Omental fat pad (tissue), 4 donors: ENCODE results near the gene WDR27. TPM values are rescaled to one million over a fixed set of nuclear protein-coding genes. Genes with fewer than 3 reads are reported as not detected.

Experiments used
- ATAC-seq: fragments of 150-250 bp; one replicate; pipeline ENCODE4 v1.9.1; 2016; ENCODE audit warnings: mild to moderate bottlenecking, moderate library complexity; ENCODE audit not compliant: low FRiP score
- DNase-seq: peaks from one replicate; pipeline ENCODE4 v3.0.0-alpha.2; 2019; ENCODE audit warnings: low spot score
- CTCF ChIP-seq, 3 donors: fragments of 450-650 bp; IDR thresholded peaks; one replicate each; pipeline ENCODE4 v1.5.1; 2016 to 2017; ENCODE audit warnings: antibody characterized with exemption in 3 of 3, mild to moderate bottlenecking in 3 of 3, moderate library complexity in 2 of 3
- total RNA-seq, 4 donors: library from RNA; depleted of rRNA; stranded (reverse); fragments of >200 nt; gene quantifications; one replicate each; pipeline ENCODE4 v1.1.0, GENCODE V29; 2016

WDR27 gene
- total RNA-seq, 4 donors from 2014 or later = 18.9 to 35.9 (median 21.7) TPM

DNA sequence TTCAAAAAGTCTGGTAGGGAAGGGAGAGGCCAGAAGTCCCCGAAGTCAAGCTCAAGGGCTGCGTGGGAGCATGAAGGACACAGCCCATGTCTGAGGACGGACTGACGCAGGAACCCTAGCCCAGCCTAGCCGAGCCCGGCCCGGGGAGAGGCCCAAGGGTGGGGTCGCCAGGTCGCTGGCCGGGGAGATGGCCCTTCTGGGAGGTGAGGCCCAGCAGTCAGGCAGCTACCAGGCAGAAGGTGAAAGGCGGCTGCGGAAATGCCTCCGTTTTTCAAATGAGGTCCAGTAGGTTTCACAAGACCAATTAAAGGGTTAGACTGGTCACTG, 44.6 kb downstream of the WDR27 start:
- no peak for TF ChIP-seq CTCF (IDR thresholded peaks at IDR 0.05)
- DNase-seq (no peak), ATAC-seq (no peak)

- no peak for DNase-seq
- no peak for ATAC-seq
- no peak for TF ChIP-seq CTCF (IDR thresholded peaks at IDR 0.05)
Observed at GRCh38 chr6:169656546-169657283, 45.1 kb downstream of the WDR27 start.

DNA sequence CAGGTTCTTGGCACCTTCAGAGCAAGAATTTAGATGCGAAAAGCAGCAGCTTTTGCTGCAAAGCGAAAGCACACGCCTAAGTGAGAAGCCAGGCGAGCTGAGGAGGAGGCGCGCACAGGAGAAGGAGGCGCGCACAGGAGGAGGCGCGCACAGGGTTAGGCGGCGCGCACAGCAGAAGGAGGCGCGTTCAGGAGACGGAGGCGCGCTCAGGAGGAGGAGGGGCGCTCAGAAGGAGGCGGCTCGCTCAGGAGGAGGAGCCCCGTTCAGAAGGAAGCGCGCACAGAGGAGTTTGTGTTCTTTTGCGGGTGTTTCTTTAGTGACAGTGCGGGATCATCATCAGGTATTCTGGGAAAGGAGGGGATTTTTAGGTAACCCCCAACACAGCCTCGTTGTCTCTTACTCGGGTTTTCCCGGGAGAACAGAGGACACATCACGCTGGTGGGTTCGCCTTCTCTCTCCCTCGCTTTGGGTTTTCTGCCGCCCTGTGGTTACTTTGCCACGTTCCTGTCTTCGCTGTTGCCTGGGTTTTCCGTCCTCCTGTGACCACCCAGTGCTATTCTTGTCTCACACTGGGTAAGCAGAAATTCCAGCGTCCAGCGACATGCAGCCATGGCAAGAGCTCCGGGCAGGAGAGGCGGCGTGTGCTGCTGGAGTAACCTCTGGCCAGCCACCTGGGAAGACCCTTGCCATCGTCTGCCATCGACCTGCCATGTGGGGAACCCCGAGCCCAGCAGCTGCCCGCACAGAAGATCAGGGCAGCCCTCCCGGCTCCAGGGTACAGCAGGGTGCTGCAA, 47.0 kb downstream of the WDR27 start:
- no peak for TF ChIP-seq CTCF (IDR thresholded peaks at IDR 0.05)
- ATAC-seq = peak; percentile 93
- DNase-seq = no peak

- DNase-seq (no peak), ATAC-seq (no peak)
- TF ChIP-seq CTCF (IDR thresholded peaks at IDR 0.05) = no peak
Observed at GRCh38 chr6:169653691-169654090, 48.1 kb downstream of the WDR27 start.

DNA sequence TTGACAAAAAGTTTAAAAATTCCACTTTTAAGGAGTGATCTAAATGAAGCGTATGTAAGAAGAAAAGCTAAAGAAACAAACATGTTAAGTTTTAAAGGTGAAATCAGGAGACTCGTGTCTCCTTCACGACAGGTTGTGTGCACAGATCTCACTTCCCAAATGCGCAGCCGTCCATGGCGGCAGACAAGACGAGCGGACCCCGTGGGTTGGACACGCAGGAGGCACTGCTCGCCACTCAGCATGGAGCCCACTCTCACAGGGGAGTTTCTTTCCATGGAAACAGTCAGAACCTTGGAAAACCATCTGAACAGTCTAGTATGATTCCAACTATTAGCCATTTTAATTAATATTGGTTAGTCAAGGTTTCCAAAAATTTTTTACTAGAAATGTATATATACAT, 48.9 kb downstream of the WDR27 start:
- TF ChIP-seq CTCF (IDR thresholded peaks at IDR 0.05) = no peak
- ATAC-seq (no peak), DNase-seq (no peak)

DNA sequence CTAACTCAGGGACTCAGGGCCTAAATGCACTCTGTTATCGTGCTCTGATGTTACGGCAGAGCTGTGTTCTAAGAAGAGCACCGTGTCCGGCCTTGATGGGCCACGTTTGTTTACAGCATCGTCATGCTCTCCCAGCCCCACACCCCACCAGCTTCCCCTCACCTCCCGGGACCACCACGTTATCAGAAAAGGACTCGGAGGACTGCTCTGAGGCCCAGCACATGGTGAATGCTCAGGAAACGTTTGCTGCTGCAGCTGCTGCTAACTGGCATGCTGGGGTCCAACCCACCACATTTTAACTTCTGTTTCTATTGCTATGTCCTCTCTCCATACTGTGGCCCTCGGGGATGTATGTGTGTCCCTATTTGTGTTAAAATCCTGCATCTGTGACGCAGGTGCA, 50.3 kb downstream of the WDR27 start:
- no peak for TF ChIP-seq CTCF (IDR thresholded peaks at IDR 0.05)
- ATAC-seq (no peak), DNase-seq (no peak)

DNA sequence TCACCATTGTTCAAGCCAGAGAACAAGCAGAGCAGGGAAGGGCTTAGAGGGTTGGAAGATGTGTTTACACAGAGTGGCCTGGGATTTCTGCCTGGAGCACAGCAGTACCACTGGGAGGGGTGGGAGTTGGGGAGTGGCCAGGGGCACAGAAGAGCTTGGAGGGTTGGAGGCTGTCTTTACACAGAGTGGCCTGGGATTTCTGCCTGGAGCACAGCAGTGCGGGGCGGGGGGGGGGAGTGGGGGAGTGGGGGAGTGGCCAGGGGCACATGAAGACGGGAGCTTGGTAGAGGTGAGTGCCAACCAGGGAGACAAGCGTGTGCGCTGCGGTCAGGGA, 50.9 kb downstream of the WDR27 start:
- ATAC-seq = no peak
- no peak for DNase-seq
- TF ChIP-seq CTCF (IDR thresholded peaks at IDR 0.05) = no peak
